Measurements from ENCODE around the gene OTUD7B.

OTUD7B gene

DNA sequence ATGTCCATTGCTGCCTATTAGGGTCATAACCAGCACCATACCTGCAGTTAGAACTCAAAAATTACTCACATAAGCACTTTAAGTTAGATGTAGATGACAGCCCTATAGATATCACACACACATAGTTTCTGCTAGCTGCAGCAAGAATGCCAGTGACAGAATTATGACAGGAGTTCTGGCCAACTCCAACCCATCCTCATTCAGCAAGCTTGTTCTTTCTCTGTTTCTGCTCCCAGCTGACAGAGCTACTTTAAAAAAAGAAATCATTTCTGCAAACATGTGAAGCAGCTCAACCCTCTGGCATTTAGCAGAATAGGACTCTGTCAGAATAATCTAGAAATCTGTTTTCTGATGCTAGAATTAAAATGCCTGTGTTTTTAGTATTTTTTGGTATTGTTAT is 23.8 kb upstream of the OTUD7B start:
- no peaks in the 10 kb centered on the region for H3K79me2 ChIP-seq (ENCODE audit: insufficient read depth, low read length)
- no peaks in the 10 kb centered on the region for H3K36me3 ChIP-seq (ENCODE audit: insufficient read depth, low read length)
- no peak overlapping the region for H2AFZ ChIP-seq (ENCODE audit: low read length)
- H4K20me1 ChIP-seq (ENCODE audit: insufficient read depth, low read length, poor library complexity, severe bottlenecking), result no peaks in the 10 kb centered on the region
- H3K4me3 ChIP-seq (ENCODE audit: low read length, poor library complexity, severe bottlenecking), result no peak overlapping the region
- no peak overlapping the region for H3K9ac ChIP-seq (ENCODE audit: low read depth, low read length, poor library complexity, severe bottlenecking)
- H3K4me2 ChIP-seq (ENCODE audit: low read depth, low read length, poor library complexity, severe bottlenecking), result no peak overlapping the region
- TF ChIP-seq, protein P1, sequence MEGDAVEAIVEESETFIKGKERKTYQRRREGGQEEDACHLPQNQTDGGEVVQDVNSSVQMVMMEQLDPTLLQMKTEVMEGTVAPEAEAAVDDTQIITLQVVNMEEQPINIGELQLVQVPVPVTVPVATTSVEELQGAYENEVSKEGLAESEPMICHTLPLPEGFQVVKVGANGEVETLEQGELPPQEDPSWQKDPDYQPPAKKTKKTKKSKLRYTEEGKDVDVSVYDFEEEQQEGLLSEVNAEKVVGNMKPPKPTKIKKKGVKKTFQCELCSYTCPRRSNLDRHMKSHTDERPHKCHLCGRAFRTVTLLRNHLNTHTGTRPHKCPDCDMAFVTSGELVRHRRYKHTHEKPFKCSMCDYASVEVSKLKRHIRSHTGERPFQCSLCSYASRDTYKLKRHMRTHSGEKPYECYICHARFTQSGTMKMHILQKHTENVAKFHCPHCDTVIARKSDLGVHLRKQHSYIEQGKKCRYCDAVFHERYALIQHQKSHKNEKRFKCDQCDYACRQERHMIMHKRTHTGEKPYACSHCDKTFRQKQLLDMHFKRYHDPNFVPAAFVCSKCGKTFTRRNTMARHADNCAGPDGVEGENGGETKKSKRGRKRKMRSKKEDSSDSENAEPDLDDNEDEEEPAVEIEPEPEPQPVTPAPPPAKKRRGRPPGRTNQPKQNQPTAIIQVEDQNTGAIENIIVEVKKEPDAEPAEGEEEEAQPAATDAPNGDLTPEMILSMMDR (conservative IDR thresholded peaks at IDR 0.05; ENCODE audit: low read length), result no peak
- no peak for TF ChIP-seq EZH2phosphoT487 (IDR thresholded peaks at IDR 0.05; ENCODE audit: borderline replicate concordance)
- no peaks in the 10 kb centered on the region for H3F3A ChIP-seq (ENCODE audit: low read depth)
- no peaks in the 10 kb centered on the region for H3K4me1 ChIP-seq (ENCODE audit: insufficient read depth, low read length, poor library complexity, severe bottlenecking)
- H3K9me3 ChIP-seq (ENCODE audit: insufficient read depth, low read depth, low read length), result no peaks in the 10 kb centered on the region
- no peaks in the 10 kb centered on the region for H3K9me2 ChIP-seq (replicated peaks; ENCODE audit: low read depth, low read length)
- H3K27me3 ChIP-seq (ENCODE audit: insufficient read depth, low read length, poor library complexity, severe bottlenecking), result no peaks in the 10 kb centered on the region

DNA sequence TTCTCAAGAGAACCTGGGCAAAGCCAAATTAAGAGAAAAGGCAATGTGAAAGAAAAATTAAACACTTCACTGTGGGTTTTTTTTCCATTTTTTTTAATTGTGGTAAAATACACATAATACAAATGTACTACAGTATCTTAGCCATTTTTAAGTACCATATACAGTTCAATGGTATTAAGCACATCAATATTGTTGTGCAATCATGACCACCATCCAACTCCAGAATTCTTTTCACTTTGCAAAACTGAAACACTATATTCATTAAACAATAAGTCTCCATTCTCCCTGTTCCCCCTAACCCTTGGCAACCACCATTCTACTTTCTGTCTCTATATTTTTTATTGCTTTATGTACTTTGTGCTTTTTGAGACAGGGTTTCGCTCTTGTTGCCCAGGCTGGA is 17.8 kb upstream of the OTUD7B start:
- no peaks in the 10 kb centered on the region for H3K27me3 ChIP-seq (ENCODE audit: insufficient read depth, low read length, poor library complexity, severe bottlenecking)
- no peaks in the 10 kb centered on the region for H3K4me1 ChIP-seq (ENCODE audit: insufficient read depth, low read length, poor library complexity, severe bottlenecking)
- no peaks in the 10 kb centered on the region for H3K79me2 ChIP-seq (ENCODE audit: insufficient read depth, low read length)
- H3K4me2 ChIP-seq (ENCODE audit: low read depth, low read length, poor library complexity, severe bottlenecking), result no peak overlapping the region
- H3K9me2 ChIP-seq (replicated peaks; ENCODE audit: low read depth, low read length), result no peaks in the 10 kb centered on the region
- H3K9me3 ChIP-seq (ENCODE audit: insufficient read depth, low read depth, low read length), result no peaks in the 10 kb centered on the region
- no peaks in the 10 kb centered on the region for H4K20me1 ChIP-seq (ENCODE audit: insufficient read depth, low read length, poor library complexity, severe bottlenecking)
- no peak overlapping the region for H2AFZ ChIP-seq (ENCODE audit: low read length)
- no peaks in the 10 kb centered on the region for H3K36me3 ChIP-seq (ENCODE audit: insufficient read depth, low read length)
- no peak overlapping the region for H3K9ac ChIP-seq (ENCODE audit: low read depth, low read length, poor library complexity, severe bottlenecking)
- no peak overlapping the region for H3K4me3 ChIP-seq (ENCODE audit: low read length, poor library complexity, severe bottlenecking)
- no peaks in the 10 kb centered on the region for H3F3A ChIP-seq (ENCODE audit: low read depth)
- TF ChIP-seq EZH2phosphoT487 (IDR thresholded peaks at IDR 0.05; ENCODE audit: borderline replicate concordance), result no peak
- TF ChIP-seq, protein P1 (conservative IDR thresholded peaks at IDR 0.05; ENCODE audit: low read length), result no peak

DNA sequence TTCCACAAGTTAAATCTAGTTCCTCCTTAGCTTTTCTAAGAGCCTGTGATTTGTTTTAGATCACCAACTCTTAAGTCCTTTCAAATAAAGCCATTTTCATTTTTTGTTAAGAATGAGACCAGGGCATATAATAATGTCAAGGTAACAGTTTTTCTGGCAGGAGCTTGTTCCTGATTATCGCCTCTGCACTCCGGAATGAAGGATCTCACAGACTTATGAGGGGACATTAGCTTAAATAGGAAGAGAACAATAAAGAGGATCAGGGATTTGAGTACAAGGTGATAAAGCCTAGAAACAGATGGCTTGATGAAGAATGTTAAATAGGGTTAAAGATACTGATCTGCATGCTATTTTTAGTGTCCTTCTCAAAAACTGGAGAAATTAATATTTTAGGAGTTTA is 13.6 kb upstream of the OTUD7B start:
- no peaks in the 10 kb centered on the region for H3K79me2 ChIP-seq (ENCODE audit: insufficient read depth, low read length)
- no peaks in the 10 kb centered on the region for H3K27me3 ChIP-seq (ENCODE audit: insufficient read depth, low read length, poor library complexity, severe bottlenecking)
- no peaks in the 10 kb centered on the region for H3F3A ChIP-seq (ENCODE audit: low read depth)
- no peaks in the 10 kb centered on the region for H3K9me3 ChIP-seq (ENCODE audit: insufficient read depth, low read depth, low read length)
- H2AFZ ChIP-seq (ENCODE audit: low read length), result no peak overlapping the region
- H3K4me3 ChIP-seq (ENCODE audit: low read length, poor library complexity, severe bottlenecking), result no peak overlapping the region
- H3K4me1 ChIP-seq (ENCODE audit: insufficient read depth, low read length, poor library complexity, severe bottlenecking), result no peaks in the 10 kb centered on the region
- no peak overlapping the region for H3K9ac ChIP-seq (ENCODE audit: low read depth, low read length, poor library complexity, severe bottlenecking)
- no peaks in the 10 kb centered on the region for H3K36me3 ChIP-seq (ENCODE audit: insufficient read depth, low read length)
- no peaks in the 10 kb centered on the region for H4K20me1 ChIP-seq (ENCODE audit: insufficient read depth, low read length, poor library complexity, severe bottlenecking)
- H3K9me2 ChIP-seq (replicated peaks; ENCODE audit: low read depth, low read length), result no peaks in the 10 kb centered on the region
- TF ChIP-seq, protein P1 (conservative IDR thresholded peaks at IDR 0.05; ENCODE audit: low read length), result no peak
- no peak for TF ChIP-seq EZH2phosphoT487 (IDR thresholded peaks at IDR 0.05; ENCODE audit: borderline replicate concordance)
- no peak overlapping the region for H3K4me2 ChIP-seq (ENCODE audit: low read depth, low read length, poor library complexity, severe bottlenecking)

All from Loucy (cell line).